MM.1S (cell line): ENCODE results near the gene TCEAL8.

Source experiments
- DNase-seq: peaks from one replicate; pipeline ENCODE4 v3.0.0-alpha.2; 2015
- H2AFZ ChIP-seq: fragments of 300-600 bp; sonication (generic); 2 replicates; pipeline ENCODE4 v1.6.0; 2016; ENCODE audit warnings: antibody characterized with exemption, low read length
- H3F3A ChIP-seq: fragments of 300-600 bp; sonication (generic); 2 replicates; pipeline ENCODE4 v1.6.1; 2016; ENCODE audit warnings: mild to moderate bottlenecking, antibody characterized with exemption, low read length, moderate library complexity, mixed read lengths; ENCODE audit not compliant: insufficient read depth
- H3K27ac ChIP-seq: fragments of 300-600 bp; sonication (generic); 2 replicates; pipeline ENCODE4 v1.5.1; 2016; ENCODE audit warnings: mild to moderate bottlenecking, low read length
- H3K27me3 ChIP-seq: fragments of 300-600 bp; sonication (generic); replicated peaks from 2 replicates; pipeline ENCODE4 v1.6.0; 2016; ENCODE audit warnings: low read length; ENCODE audit not compliant: insufficient read depth
- H3K36me3 ChIP-seq: fragments of 300-600 bp; sonication (generic); replicated peaks from 2 replicates; pipeline ENCODE4 v1.6.1; 2016; ENCODE audit warnings: mild to moderate bottlenecking, low read length, mixed read lengths; ENCODE audit not compliant: insufficient read depth
- H3K4me1 ChIP-seq: fragments of 300-600 bp; sonication (generic); 2 replicates; pipeline ENCODE4 v1.6.1; 2016; ENCODE audit warnings: low read length, mixed read lengths
- H3K4me2 ChIP-seq: fragments of 300-600 bp; sonication (generic); 2 replicates; pipeline ENCODE4 v1.6.0; 2016; ENCODE audit warnings: low read depth, low read length
- H3K4me3 ChIP-seq: fragments of 300-600 bp; sonication (generic); 2 replicates; pipeline ENCODE4 v1.5.1; 2016; ENCODE audit warnings: low read length, mixed read lengths
- H3K79me2 ChIP-seq: fragments of 300-600 bp; sonication (generic); 2 replicates; pipeline ENCODE4 v1.6.1; 2016; ENCODE audit warnings: mixed run types, low read length, mixed read lengths
- H3K9ac ChIP-seq: fragments of 300-600 bp; sonication (generic); 2 replicates; pipeline ENCODE4 v1.6.1; 2016; ENCODE audit warnings: low read length, mixed read lengths
- H3K9me2 ChIP-seq: fragments of 300-600 bp; sonication (generic); replicated peaks from 2 replicates; pipeline ENCODE4 v1.6.1; 2016; ENCODE audit warnings: mild to moderate bottlenecking, low read length, mixed read lengths; ENCODE audit not compliant: insufficient read depth
- H3K9me3 ChIP-seq: fragments of 300-600 bp; sonication (generic); replicated peaks from 2 replicates; pipeline ENCODE4 v1.6.1; 2016; ENCODE audit warnings: mild to moderate bottlenecking, low read length, mixed read lengths; ENCODE audit not compliant: insufficient read depth
- H4K20me1 ChIP-seq: fragments of 300-600 bp; sonication (generic); 2 replicates; pipeline ENCODE4 v1.6.1; 2016; ENCODE audit warnings: mild to moderate bottlenecking, low read length, moderate library complexity, mixed read lengths; ENCODE audit not compliant: insufficient read depth
- CTCF ChIP-seq: fragments of 300-600 bp; sonication (generic); IDR thresholded peaks from 2 replicates; pipeline ENCODE4 v1.5.1; 2016; ENCODE audit warnings: antibody characterized with exemption, low read length, mixed read lengths
- EZH2 ChIP-seq: fragments of 300-600 bp; sonication (generic); optimal IDR thresholded peaks from 2 replicates; pipeline ENCODE3; 2017; ENCODE audit warnings: low read depth, mild to moderate bottlenecking, antibody characterized with exemption, low read length, mixed read lengths
- EZH2phosphoT487 ChIP-seq: fragments of 300-600 bp; sonication (generic); IDR thresholded peaks from 2 replicates; pipeline ENCODE4 v1.6.1; 2018; ENCODE audit warnings: antibody characterized with exemption, low read length

The TCEAL8 gene

DNA sequence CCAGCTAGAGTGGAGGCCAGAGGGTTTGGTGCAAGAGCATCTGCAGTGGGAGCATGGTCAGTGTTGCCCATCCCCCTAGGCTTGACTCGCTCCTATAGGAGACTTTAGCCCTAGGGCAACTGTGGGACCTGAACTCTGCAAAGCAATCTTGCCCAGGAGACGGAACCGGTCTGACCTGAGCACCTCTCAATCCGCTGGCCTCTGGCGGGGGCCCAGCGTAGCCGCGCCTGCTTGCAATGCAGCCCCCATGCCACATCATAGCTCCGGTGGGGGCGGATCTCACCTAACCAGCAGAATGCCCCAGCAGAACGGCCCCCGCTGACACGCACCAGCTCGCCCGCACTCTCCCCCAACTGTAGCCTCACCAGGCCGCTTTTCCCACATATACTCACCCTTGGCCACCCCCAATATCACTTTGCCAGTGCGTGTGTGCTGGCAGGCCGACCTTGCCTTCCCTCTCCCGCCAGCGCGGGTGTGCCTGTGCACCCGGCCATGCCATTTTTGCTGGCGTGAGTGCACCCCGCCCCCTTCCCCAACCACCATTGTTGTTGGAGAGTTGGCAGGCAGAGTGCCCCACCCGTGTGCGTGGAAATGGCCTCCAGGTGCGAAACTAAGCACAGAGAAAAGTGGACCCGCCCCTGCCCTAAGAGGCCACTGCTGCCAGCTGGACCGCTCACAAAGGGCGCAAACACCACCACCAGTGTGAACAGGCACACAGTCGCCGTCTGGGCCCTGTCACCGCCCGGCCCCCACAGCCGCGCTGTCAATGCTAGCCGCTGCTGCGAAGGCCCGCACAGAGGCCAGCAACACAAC, 34.2 kb downstream of the TCEAL8 start:
- Histone ChIP-seq H3K9ac (no peak overlapping the region), H3K4me2 (no peak overlapping the region), H3K9me2 (no peaks in the 10 kb centered on the region), H2AFZ (no peak overlapping the region), H3K4me1 (no peaks in the 10 kb centered on the region), H3K36me3 (no peaks in the 10 kb centered on the region), H3K79me2 (no peaks in the 10 kb centered on the region), H3K27ac (no peak overlapping the region), H3F3A (no peaks in the 10 kb centered on the region), H4K20me1 (no peaks in the 10 kb centered on the region), H3K27me3 (no peaks in the 10 kb centered on the region), H3K9me3 (no peaks in the 10 kb centered on the region), H3K4me3 (no peak overlapping the region)
- TF ChIP-seq EZH2phosphoT487 (no peak), EZH2 (no peak), CTCF (no peak)
- DNase-seq = no peak

DNA sequence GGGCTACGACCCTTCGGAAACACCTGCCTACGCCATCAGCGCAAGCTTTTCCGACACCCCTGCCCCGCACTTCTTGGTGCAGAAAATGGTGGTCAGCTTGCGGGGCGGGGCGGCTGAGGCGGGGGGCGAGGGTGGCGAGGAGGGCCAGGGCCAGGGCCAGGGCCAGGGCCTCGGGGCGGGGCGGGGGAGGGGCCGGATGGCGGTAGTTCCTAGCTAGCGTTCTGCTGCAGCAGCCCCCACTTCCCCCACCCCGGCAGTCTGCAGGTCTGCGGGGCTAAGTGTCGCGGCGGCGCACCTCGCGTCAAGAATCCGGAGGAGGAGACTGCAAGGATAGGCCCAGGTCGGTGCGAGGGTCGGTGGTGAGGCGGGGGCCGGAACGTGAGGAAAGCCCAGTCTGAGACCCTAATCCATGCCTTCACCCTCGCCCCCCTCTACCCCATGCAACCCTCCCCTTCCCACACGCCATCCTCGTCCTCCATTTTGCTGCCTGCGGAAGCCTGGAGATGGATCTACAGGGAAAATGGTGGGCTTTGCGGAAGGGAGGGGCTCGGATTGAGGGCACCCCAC, 39.4 kb downstream of the TCEAL8 start:
- no peaks in the 10 kb centered on the region for H3K79me2 ChIP-seq
- peak overlapping the region; percentile 69 for H3K4me2 ChIP-seq
- H3K9ac ChIP-seq = peak overlapping the region; percentile 66
- no peaks in the 10 kb centered on the region for H3K4me1 ChIP-seq
- TF ChIP-seq CTCF = no peak
- no peak for TF ChIP-seq EZH2
- no peak for TF ChIP-seq EZH2phosphoT487
- no peaks in the 10 kb centered on the region for H3K9me3 ChIP-seq
- no peaks in the 10 kb centered on the region for H3K27me3 ChIP-seq
- H3K36me3 ChIP-seq = no peaks in the 10 kb centered on the region
- H3K27ac ChIP-seq = no peak overlapping the region
- no peaks in the 10 kb centered on the region for H4K20me1 ChIP-seq
- H2AFZ ChIP-seq = peak overlapping the region; percentile 82
- no peaks in the 10 kb centered on the region for H3F3A ChIP-seq
- H3K9me2 ChIP-seq = no peaks in the 10 kb centered on the region
- no peak for DNase-seq
- H3K4me3 ChIP-seq = peak overlapping the region; percentile 63

GRCh38 chrX:103214870-103215424, 40.0 kb downstream of the TCEAL8 start, which contains the start of gene BEX4:
Gene BEX4, plus strand, starts transcription at chrX:103215108. Its CDS starts 1,046 bp downstream, at chrX:103216154.
- Histone ChIP-seq H3K9me2 (no peaks in the 10 kb centered on the region), H4K20me1 (no peaks in the 10 kb centered on the region), H3K4me2 (peak within 1 kb of the TSS; percentile 69), H3K9me3 (no peaks in the 10 kb centered on the region), H3K27me3 (no peaks in the 10 kb centered on the region), H3K4me3 (peak within 1 kb of the TSS; percentile 63), H3K79me2 (no peaks in the 10 kb centered on the region), H3K27ac (no peak within 1 kb of the TSS), H3K36me3 (no peaks in the 10 kb centered on the region), H2AFZ (peak within 1 kb of the TSS; percentile 82), H3K9ac (peak within 1 kb of the TSS; percentile 66), H3F3A (no peaks in the 10 kb centered on the region), H3K4me1 (no peaks in the 10 kb centered on the region)
- TF ChIP-seq CTCF (no peak), EZH2phosphoT487 (no peak), EZH2 (no peak)
- DNase-seq = peak; percentile 71
